Middle frontal gyrus (tissue), 1 donor: Measurements from ENCODE around the gene ATP10A.

ENCODE experiments used
- DNase-seq: peaks from one replicate; pipeline ENCODE4 v3.0.0-alpha.2; 2015; ENCODE audit warnings: low spot score; ENCODE audit errors: extremely low spot score

Gene ATP10A

GRCh38 chr15:25797035-25797434, 66.1 kb downstream of the ATP10A start:
- DNase-seq, result no peak

DNA sequence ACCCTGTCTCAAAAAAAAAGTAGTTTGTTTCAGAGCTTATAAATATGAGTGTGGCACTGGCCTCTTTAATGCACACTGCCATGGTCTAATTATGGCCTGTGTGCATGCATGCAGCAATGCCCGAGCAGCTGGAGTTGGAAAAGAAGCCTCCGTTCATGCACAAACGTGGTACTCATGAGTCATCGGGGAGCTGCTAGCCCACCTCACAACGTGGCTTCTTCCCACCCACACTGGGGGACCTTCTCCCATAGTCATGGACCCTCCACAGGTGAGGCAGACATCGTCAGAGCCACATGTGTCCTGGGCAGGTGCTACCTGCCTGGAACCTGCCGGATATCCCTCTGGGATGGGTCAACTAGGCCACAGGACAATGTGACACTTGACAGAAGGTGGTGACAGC, 66.7 kb downstream of the ATP10A start:
- no peak for DNase-seq

DNA sequence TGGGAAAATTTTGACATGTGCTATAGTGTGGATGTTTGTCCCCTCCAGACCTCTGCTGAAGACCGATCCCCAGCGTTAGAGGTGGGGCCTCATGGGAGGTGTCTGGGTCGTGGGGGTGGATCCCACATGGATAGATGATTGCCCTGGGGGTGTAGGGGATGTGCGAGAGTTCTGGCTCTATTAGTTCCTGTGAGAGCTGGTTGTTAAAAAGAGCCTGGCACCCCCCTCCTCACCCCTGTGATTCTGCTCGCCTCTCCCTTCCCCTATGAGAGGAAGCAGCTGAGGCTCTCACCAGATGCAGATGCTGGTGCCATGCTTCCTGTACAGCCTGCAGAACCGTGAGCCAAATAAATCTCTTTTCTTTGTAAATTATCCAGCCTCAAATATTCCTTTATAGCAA, 67.4 kb downstream of the ATP10A start:
- no peak for DNase-seq

DNA sequence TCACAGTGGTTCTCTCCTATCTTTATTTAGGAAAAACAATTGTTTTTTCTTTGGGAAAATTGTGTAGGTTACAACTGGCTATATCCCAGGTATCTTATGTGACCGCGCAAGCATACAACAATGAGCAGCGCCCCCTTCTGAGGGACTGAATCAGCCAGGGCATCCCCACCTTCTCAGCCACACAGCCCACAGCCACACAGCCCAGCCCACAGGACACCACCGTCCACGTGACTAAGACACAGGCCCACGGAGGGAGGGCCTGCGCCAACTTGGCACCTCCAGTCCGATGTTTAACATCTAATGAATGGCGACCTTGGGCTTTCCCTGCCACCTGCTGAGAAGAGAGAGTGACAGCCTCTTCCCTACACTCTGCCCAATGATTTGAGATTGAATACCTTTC, 68.1 kb downstream of the ATP10A start:
- DNase-seq, result no peak

- no peak for DNase-seq
Measured at GRCh38 chr15:25793354-25794050, 69.6 kb downstream of the ATP10A start.

DNA sequence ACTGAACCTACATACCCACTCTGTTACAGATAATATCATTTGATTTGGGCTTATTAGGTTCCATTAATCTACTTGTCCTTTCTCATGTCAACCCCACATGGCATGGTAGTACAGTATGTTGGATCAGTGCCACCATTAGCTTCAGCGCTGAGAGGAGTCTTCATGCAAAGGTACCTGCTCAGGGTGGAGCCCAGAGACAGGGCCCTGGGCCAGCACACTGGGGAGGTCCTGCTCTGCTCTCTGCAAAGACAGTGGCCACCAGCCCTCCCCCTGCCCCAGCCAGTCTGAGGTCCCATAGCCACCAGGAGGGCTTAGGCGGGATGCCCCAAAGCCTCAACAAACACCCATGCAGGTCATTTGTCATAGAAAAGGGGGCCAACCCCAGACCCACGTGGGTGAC, 71.0 kb downstream of the ATP10A start:
- no peak for DNase-seq

DNA sequence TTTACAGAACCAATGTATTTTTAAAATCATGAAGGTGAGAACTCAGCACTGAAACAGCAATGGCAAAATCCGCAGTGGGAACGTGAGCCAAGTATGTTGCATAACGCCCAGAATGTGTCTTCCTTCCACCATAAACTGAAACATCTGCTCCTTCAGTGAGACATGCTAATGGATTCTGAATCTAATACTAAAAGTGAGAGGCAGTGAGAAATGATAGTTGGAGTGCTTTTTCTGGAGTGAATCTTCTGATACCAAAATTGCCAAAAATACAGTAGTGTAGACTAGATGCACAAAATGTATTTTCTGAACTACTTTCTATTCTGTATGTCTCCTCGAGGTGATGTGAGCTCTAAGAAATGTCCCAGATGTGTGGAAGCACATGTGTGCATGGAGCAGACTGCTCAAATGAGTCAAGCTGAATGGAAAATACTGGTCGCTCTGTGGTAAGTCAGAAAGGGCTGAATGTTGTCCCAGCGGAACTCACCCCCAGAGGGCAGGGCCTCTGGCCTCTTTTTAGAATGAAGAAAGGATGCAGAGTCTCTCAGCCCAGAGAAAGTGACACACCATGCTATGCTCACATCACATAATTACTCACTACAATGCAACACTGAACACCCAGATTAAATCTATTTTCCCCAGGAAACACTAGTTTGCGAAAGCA, 73.0 kb downstream of the ATP10A start:
- DNase-seq, result peak; percentile 56

DNA sequence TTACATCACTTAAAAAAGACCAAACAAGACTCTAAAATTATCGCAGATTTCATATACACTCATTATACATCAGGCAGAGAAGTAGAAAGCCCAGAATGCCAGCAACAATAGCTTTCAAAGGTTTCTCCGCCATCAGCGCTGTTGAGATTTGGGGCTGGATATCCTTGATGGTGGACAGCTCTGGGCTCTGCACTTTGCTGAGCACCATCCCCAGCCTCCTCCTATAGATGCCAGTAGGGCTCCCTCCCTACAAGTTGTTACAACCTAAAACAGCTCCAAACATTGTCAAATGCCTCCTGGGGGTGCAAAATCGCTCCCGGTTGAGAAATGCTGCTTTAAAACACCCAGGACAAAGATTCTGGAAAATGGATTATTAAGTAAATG, 73.5 kb downstream of the ATP10A start:
- no peak for DNase-seq

- DNase-seq, result no peak
Measured at GRCh38 chr15:25789211-25789610, 73.9 kb downstream of the ATP10A start.

- DNase-seq, result no peak
Measured at GRCh38 chr15:25787855-25788520, 75.1 kb downstream of the ATP10A start.

GRCh38 chr15:25787381-25787780, 75.7 kb downstream of the ATP10A start:
- no peak for DNase-seq

- no peak for DNase-seq
Measured at GRCh38 chr15:25786040-25786439, 77.1 kb downstream of the ATP10A start.

- DNase-seq, result no peak
Measured at GRCh38 chr15:25785641-25786025, 77.5 kb downstream of the ATP10A start.

- DNase-seq, result no peak
Measured at GRCh38 chr15:25784876-25785640, 78.1 kb downstream of the ATP10A start.

- no peak for DNase-seq
Measured at GRCh38 chr15:25783607-25784540, 79.3 kb downstream of the ATP10A start.

GRCh38 chr15:25783134-25783533, 80.0 kb downstream of the ATP10A start:
- no peak for DNase-seq

GRCh38 chr15:25780479-25781255, 82.5 kb downstream of the ATP10A start:
- DNase-seq, result no peak

DNA sequence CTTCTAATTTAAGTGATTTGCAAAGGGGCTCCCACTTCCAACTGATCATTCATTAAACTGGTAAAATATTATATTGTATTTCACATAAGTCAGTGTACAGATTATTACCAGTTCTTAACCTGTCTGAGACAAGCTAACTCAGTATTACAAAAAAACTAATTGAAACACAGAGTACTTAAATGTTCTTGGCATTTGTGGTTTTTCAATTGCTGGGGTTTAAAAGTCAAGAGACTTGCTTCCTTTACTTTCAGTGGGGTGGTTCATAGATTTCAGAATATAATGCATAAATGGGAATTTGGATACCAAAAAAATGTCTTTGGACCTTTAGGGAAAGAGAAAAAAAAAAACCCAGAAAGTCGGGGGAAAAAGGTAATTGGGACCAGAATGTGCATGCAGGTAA, 85.0 kb downstream of the ATP10A start:
- no peak for DNase-seq

DNA sequence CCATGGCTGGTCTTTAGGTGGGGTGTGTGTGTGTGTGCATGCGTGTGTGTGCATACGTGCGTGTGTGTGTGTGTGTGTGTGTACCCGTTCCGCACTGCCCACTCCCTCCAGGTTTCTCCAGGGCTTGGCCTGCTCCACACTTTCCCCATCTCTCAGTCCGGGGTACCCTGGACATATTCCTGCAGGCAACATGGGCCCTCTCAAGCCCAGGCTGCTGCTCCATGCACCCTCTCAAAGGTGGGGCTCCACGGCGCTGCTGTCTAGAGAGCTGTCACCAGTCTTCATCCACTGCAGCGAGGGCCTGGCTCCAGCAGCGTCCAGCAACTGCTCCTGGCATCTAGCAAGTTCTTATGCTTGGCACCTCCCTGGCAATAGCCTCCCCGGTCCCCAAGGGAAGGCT, 86.1 kb downstream of the ATP10A start:
- no peak for DNase-seq

GRCh38 chr15:25776071-25776746, 86.9 kb downstream of the ATP10A start:
- no peak for DNase-seq
